CD4-positive, alpha-beta T cell (primary cell): Measurements from ENCODE around the gene MEIKIN. TPM values are rescaled to one million over a fixed set of nuclear protein-coding genes. Genes with fewer than 3 reads are reported as not detected.
A peak's percentile ranks its signal among the peaks of the same experiment; 100 is the strongest.

Experiments used
- ATAC-seq: fragments of 200-7000 bp; cut with Tn5 transposase; one replicate; pipeline ENCODE4 v1.10.0; 2022; ENCODE audit warnings: mild to moderate bottlenecking; ENCODE audit not compliant: poor library complexity
- CTCF ChIA-PET: fragments of 350-600 bp; sonication (Branson Sonifier 250); formaldehyde crosslinking; loops from one replicate; lab custom pipeline; 2021; ENCODE audit warnings: antibody characterized with exemption, inconsistent platforms; lab: Charles Lee
- POLR2A ChIA-PET: fragments of 350-600 bp; sonication (Branson Sonifier 250); formaldehyde crosslinking; loops from one replicate; lab custom pipeline; 2021; ENCODE audit warnings: antibody characterized with exemption, inconsistent platforms; lab: Charles Lee
- DNase-seq, 14 experiments: peaks; one replicate each; pipeline ENCODE4 v3.0.0-alpha.2; 2013 to 2020; ENCODE audit warnings: mixed read lengths in 2 of 14
- H3K27ac ChIP-seq, 2 donors: one replicate each; pipeline versions ENCODE4 v1.5.1 to v1.7.0; 2013; ENCODE audit warnings: low read length in 2 of 2, low read depth in 1 of 2, mild to moderate bottlenecking in 1 of 2
- H3K27me3 ChIP-seq, 2 experiments: 1 replicate in 1 of 2; 2 replicates in 1 of 2; pipeline versions ENCODE4 v1.6.1 to v1.7.0; 2013; ENCODE audit warnings: low read length in 2 of 2, control low read depth in 1 of 2, mild to moderate bottlenecking in 1 of 2, moderate library complexity in 1 of 2; ENCODE audit not compliant: insufficient read depth in 2 of 2, control insufficient read depth in 1 of 2
- H3K36me3 ChIP-seq: one replicate; pipeline ENCODE4 v1.6.1; 2013; ENCODE audit warnings: low read length, control low read depth; ENCODE audit not compliant: insufficient read depth
- H3K4me1 ChIP-seq: one replicate; pipeline ENCODE4 v1.6.1; 2013; ENCODE audit warnings: low read length, control low read depth; ENCODE audit not compliant: insufficient read depth
- H3K4me3 ChIP-seq: one replicate; pipeline ENCODE4 v1.5.1; 2013; ENCODE audit warnings: mild to moderate bottlenecking, low read length, moderate library complexity
- H3K9me3 ChIP-seq, 2 experiments: 1 replicate in 1 of 2; 2 replicates in 1 of 2; pipeline versions ENCODE4 v1.6.1 to v1.7.0; 2013; ENCODE audit warnings: low read length in 2 of 2, mild to moderate bottlenecking in 2 of 2, control low read depth in 1 of 2, moderate library complexity in 1 of 2; ENCODE audit not compliant: control insufficient read depth in 1 of 2, insufficient read depth in 1 of 2
- H3K27ac Mint-ChIP-seq: one replicate; pipeline ENCODE4 v1.8.0; 2020; ENCODE audit warnings: mixed read lengths
- H3K27me3 Mint-ChIP-seq: one replicate; pipeline ENCODE4 v1.8.0; 2021; ENCODE audit warnings: mixed read lengths
- H3K36me3 Mint-ChIP-seq: one replicate; pipeline ENCODE4 v1.8.0; 2021; ENCODE audit warnings: low read depth, mixed read lengths
- H3K4me1 Mint-ChIP-seq: one replicate; pipeline ENCODE4 v1.8.0; 2021; ENCODE audit warnings: low read depth, mixed read lengths
- H3K4me3 Mint-ChIP-seq: one replicate; pipeline ENCODE4 v1.8.0; 2020; ENCODE audit warnings: mild to moderate bottlenecking, mixed read lengths
- H3K9me3 Mint-ChIP-seq: one replicate; pipeline ENCODE4 v1.8.0; 2020; ENCODE audit warnings: mixed read lengths
- intact Hi-C, 2 experiments: fragments of 100-400 bp; cut with DNase I in 1 of 2; cut with micrococcal nuclease in 1 of 2; formaldehyde crosslinking; loops; one replicate each; pipeline versions ENCODE4 v1.15.1 to v1.9.0; 2023 to 2025; cut with DNase I, micrococcal nuclease
- total RNA-seq, 174 experiments: library from RNA in 2 of 174; stranded (reverse) in 2 of 174; gene quantifications; one replicate each; pipeline ENCODE4 v1.2.3 and lab custom pipeline; 2021 to 2026
- TF ChIP-seq, protein P1 (sequence below): fragments of 200-600 bp; IDR thresholded peaks from one replicate; pipeline ENCODE4 v1.8.0; 2022; ENCODE audit warnings: antibody characterized with exemption, mild to moderate bottlenecking

MEIKIN gene
- total RNA-seq, 2 experiments from 2014 or later = not detected

DNA sequence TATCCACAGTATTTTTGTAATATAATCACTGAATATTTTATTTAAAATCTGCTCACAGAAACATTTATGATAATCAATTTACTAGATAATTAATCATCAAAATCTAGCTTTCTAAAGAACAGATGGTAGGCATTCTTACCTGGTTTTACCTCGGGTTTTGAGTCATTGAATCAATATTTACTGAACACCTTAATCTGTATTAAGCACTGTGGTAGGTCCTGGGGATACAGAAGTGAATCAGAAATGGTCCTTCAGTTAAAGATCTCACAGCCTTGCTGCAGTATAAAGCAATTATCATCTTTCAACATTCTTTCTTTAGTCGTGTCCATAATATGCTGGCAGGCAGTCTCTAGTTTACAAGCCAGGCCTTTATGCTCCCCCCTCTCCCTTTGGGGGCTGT lies 2.0 kb upstream of the MEIKIN start:
- Histone ChIP-seq H3K4me1 (no peaks in the 10 kb centered on the region), H3K4me3 (no peak overlapping the region), H3K27ac (no peak overlapping the region), H3K27me3 (no peaks in the 10 kb centered on the region), H3K36me3 (no peaks in the 10 kb centered on the region), H3K9me3 (peaks cover 0 to 8% of the 10 kb centered on the region in 2 experiments)
- ChIA-PET CTCF (no interaction called here), POLR2A (no interaction called here)
- ATAC-seq = no peak
- H3K4me1 Mint-ChIP-seq = no peaks in the 10 kb centered on the region
- no peaks in the 10 kb centered on the region for H3K27me3 Mint-ChIP-seq
- no peaks in the 10 kb centered on the region for H3K9me3 Mint-ChIP-seq
- TF ChIP-seq, protein P1, sequence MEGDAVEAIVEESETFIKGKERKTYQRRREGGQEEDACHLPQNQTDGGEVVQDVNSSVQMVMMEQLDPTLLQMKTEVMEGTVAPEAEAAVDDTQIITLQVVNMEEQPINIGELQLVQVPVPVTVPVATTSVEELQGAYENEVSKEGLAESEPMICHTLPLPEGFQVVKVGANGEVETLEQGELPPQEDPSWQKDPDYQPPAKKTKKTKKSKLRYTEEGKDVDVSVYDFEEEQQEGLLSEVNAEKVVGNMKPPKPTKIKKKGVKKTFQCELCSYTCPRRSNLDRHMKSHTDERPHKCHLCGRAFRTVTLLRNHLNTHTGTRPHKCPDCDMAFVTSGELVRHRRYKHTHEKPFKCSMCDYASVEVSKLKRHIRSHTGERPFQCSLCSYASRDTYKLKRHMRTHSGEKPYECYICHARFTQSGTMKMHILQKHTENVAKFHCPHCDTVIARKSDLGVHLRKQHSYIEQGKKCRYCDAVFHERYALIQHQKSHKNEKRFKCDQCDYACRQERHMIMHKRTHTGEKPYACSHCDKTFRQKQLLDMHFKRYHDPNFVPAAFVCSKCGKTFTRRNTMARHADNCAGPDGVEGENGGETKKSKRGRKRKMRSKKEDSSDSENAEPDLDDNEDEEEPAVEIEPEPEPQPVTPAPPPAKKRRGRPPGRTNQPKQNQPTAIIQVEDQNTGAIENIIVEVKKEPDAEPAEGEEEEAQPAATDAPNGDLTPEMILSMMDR = no peak
- no peak overlapping the region for H3K4me3 Mint-ChIP-seq
- no peak for DNase-seq
- peaks cover 3% of the 10 kb centered on the region for H3K36me3 Mint-ChIP-seq
- no peak overlapping the region for H3K27ac Mint-ChIP-seq
- intact Hi-C loops = no loop called here

DNA sequence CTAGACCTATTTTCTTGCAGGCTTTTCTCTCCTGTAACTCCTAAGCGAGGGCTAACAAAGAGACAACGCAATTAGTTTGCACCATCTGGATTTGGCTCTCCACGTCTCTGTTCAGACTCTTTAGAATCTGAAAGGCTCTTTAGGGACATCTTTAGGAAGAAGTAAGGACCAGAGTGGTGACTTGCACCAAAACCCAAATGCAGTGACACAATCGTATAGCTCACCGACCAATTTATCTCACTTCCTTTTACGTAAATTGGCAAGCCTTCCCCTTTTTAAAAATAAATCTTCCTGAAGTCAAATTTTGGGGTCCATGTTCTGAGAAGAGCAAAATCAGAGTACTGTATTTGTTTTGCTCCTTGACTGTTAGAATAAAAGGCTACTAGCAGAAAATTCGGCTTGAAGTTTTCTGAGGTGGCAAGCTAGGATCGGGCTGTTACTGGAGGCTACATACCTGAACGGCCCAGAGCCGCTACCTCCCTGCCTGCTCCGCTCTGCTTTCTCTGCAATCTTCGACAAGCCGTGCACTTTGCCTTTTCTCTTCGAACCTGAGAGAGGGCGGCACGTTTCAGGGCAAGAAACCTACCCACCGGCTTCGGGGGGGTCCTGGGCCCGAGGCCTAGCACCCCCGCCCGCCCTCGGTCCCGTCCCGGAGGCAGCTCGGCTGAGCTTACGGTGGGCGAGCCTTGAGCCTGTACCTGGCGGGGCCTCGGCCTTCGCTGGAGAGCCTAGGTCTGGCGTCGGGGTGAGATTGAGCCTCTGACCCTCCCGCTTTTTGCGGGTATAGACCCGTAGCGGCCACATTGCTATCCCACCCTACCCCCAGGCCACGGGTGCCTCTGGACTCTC lies 537 bp downstream of the MEIKIN start:
- Histone ChIP-seq H3K4me3 (no peak overlapping the region), H3K4me1 (no peaks in the 10 kb centered on the region), H3K9me3 (peaks cover 0 to 8% of the 10 kb centered on the region in 2 experiments), H3K27ac (no peak overlapping the region), H3K27me3 (no peaks in the 10 kb centered on the region), H3K36me3 (no peaks in the 10 kb centered on the region)
- Mint-ChIP-seq H3K4me3 (no peak overlapping the region), H3K27ac (no peak overlapping the region), H3K9me3 (no peaks in the 10 kb centered on the region), H3K27me3 (no peaks in the 10 kb centered on the region), H3K4me1 (no peaks in the 10 kb centered on the region), H3K36me3 (no peaks in the 10 kb centered on the region)
- ATAC-seq (no peak), DNase-seq (peak in 2 of 14 experiments; percentile 12 to 20)
- TF ChIP-seq, protein P1 = no peak
- intact Hi-C loops = no loop called here
- ChIA-PET CTCF (no interaction called here), POLR2A (no interaction called here)

DNA sequence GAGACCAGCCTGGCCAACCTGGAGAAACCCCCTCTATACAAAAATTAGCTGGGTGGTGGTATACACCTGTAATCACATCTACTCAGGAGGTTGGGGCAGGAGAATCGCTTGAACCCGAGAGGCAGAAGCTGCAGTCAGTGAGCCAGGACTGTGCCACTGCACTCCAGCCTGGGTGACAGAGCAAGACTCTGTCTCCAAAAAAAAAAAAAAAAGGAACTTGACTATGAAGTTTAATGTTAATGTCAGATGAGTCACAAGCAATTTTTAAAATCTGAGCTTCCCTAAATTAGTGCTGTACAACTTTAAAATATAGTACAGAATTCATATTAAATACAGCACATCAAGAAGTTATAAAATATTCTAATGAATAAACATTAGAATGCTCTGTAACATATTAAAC lies 1.5 kb downstream of the MEIKIN start:
- ChIA-PET CTCF (interaction anchor here (0.6 kb wide), 1 partner anchor 158 kb away, joined by 3 read pairs; no protein-coding TSS in a partner anchor), POLR2A (no interaction called here)
- DNase-seq = peak in 2 of 14 experiments; percentile 6 to 17
- TF ChIP-seq, protein P1 = no peak
- H3K4me3 ChIP-seq = no peak overlapping the region
- Mint-ChIP-seq H3K4me1 (no peaks in the 10 kb centered on the region), H3K36me3 (no peaks in the 10 kb centered on the region), H3K27ac (no peak overlapping the region), H3K4me3 (no peak overlapping the region), H3K27me3 (no peaks in the 10 kb centered on the region), H3K9me3 (no peaks in the 10 kb centered on the region)
- H3K9me3 ChIP-seq = peaks cover 0 to 8% of the 10 kb centered on the region in 2 experiments
- intact Hi-C loops = no loop called here
- no peak overlapping the region for H3K27ac ChIP-seq
- no peaks in the 10 kb centered on the region for H3K4me1 ChIP-seq
- no peaks in the 10 kb centered on the region for H3K27me3 ChIP-seq
- no peaks in the 10 kb centered on the region for H3K36me3 ChIP-seq
- no peak for ATAC-seq
